ENCODE data around the gene GYG1. TPM values are rescaled to one million over a fixed set of nuclear protein-coding genes. Genes with fewer than 3 reads are reported as not detected.

The GYG1 gene
- total and polyA plus RNA-seq, 2 of the 8 experiments (the other 6 are each of a cell fraction or from before 2014, with no cell fraction given) = 19.4 to 34.2 TPM

GRCh38 chr3:148943506-148944205, 47.7 kb upstream of the GYG1 start (continued):
- TF ChIP-seq USF2 (IDR thresholded peaks at IDR 0.05; ENCODE audit: low read length) (no peak), SIN3A (conservative IDR thresholded peaks at IDR 0.05 in 1 of 2, IDR thresholded peaks at IDR 0.05 in 1 of 2; ENCODE audit: low read depth in 1 of 2, low read length in 2 of 2) (peak; percentile 59 to 75; a peak in 1 of 4 replicates), HDAC2 (IDR thresholded peaks at IDR 0.05; ENCODE audit: borderline replicate concordance in 1 of 2, low read depth in 2 of 2, low read length in 2 of 2) (no peak), HDAC6 (IDR thresholded peaks at IDR 0.05; ENCODE audit: low read depth, low read length) (no peak), CTBP2 (IDR thresholded peaks at IDR 0.05; ENCODE audit: borderline replicate concordance, insufficient read depth, insufficient read length, low read length) (no peak)
